ENCODE results near the gene PIAS1.

Gene PIAS1

GRCh38 chr15:68040144-68040543 lies 14.0 kb upstream of the PIAS1 start:
- no peak overlapping the region for H3K4me2 ChIP-seq (ENCODE audit: low read depth, low read length, poor library complexity, severe bottlenecking)
- TF ChIP-seq, protein P1, sequence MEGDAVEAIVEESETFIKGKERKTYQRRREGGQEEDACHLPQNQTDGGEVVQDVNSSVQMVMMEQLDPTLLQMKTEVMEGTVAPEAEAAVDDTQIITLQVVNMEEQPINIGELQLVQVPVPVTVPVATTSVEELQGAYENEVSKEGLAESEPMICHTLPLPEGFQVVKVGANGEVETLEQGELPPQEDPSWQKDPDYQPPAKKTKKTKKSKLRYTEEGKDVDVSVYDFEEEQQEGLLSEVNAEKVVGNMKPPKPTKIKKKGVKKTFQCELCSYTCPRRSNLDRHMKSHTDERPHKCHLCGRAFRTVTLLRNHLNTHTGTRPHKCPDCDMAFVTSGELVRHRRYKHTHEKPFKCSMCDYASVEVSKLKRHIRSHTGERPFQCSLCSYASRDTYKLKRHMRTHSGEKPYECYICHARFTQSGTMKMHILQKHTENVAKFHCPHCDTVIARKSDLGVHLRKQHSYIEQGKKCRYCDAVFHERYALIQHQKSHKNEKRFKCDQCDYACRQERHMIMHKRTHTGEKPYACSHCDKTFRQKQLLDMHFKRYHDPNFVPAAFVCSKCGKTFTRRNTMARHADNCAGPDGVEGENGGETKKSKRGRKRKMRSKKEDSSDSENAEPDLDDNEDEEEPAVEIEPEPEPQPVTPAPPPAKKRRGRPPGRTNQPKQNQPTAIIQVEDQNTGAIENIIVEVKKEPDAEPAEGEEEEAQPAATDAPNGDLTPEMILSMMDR (IDR thresholded peaks at IDR 0.05; ENCODE audit: insufficient read depth, low read length, poor library complexity, severe bottlenecking), result no peak
- H3K9me3 ChIP-seq (ENCODE audit: insufficient read depth, low read length), result peaks cover under 1% of the 10 kb centered on the region; the same call in 1 of the 2 replicates
- H3K27ac ChIP-seq (ENCODE audit: low read depth, low read length), result no peak overlapping the region
- H2AFZ ChIP-seq (ENCODE audit: low read depth, low read length, severe bottlenecking), result no peak overlapping the region
- H3F3A ChIP-seq (ENCODE audit: insufficient read depth), result no peaks in the 10 kb centered on the region
- H3K36me3 ChIP-seq (ENCODE audit: low read length), result no peaks in the 10 kb centered on the region
- no peaks in the 10 kb centered on the region for H3K27me3 ChIP-seq (ENCODE audit: low read length)
- no peaks in the 10 kb centered on the region for H3K9me2 ChIP-seq (replicated peaks; ENCODE audit: insufficient read depth, low read length)
- no peaks in the 10 kb centered on the region for H4K20me1 ChIP-seq (ENCODE audit: low read depth, low read length)
- no peak overlapping the region for H3K4me3 ChIP-seq (ENCODE audit: insufficient read depth, low read length, poor library complexity, severe bottlenecking)
- H3K79me2 ChIP-seq (ENCODE audit: insufficient read depth, low read length), result no peaks in the 10 kb centered on the region
- H3K9ac ChIP-seq (ENCODE audit: low read length), result no peak overlapping the region

- H3K36me3 ChIP-seq (ENCODE audit: low read length), result no peaks in the 10 kb centered on the region
- H3K9ac ChIP-seq (ENCODE audit: low read length), result no peak overlapping the region
- peaks cover 12% of the 10 kb centered on the region; the same call in 1 of the 2 replicates for H3K9me3 ChIP-seq (ENCODE audit: insufficient read depth, low read length)
- H3K9me2 ChIP-seq (replicated peaks; ENCODE audit: insufficient read depth, low read length), result no peaks in the 10 kb centered on the region
- H4K20me1 ChIP-seq (ENCODE audit: low read depth, low read length), result no peaks in the 10 kb centered on the region
- H2AFZ ChIP-seq (ENCODE audit: low read depth, low read length, severe bottlenecking), result no peak overlapping the region
- no peak for TF ChIP-seq EZH2phosphoT487 (conservative IDR thresholded peaks at IDR 0.05; ENCODE audit: low read length)
- TF ChIP-seq, protein P1 (IDR thresholded peaks at IDR 0.05; ENCODE audit: insufficient read depth, low read length, poor library complexity, severe bottlenecking), result no peak
- H3K79me2 ChIP-seq (ENCODE audit: insufficient read depth, low read length), result no peaks in the 10 kb centered on the region
- H3K4me2 ChIP-seq (ENCODE audit: low read depth, low read length, poor library complexity, severe bottlenecking), result no peak overlapping the region
- no peak overlapping the region for H3K4me3 ChIP-seq (ENCODE audit: insufficient read depth, low read length, poor library complexity, severe bottlenecking)
- H3K27ac ChIP-seq (ENCODE audit: low read depth, low read length), result no peak overlapping the region
- no peaks in the 10 kb centered on the region for H3F3A ChIP-seq (ENCODE audit: insufficient read depth)
- H3K27me3 ChIP-seq (ENCODE audit: low read length), result no peaks in the 10 kb centered on the region
These were observed 11.8 kb upstream of the PIAS1 start for GRCh38 chr15:68042156-68042854.

GRCh38 chr15:68042855-68043222 lies 11.3 kb upstream of the PIAS1 start:
- no peak overlapping the region for H3K27ac ChIP-seq (ENCODE audit: low read depth, low read length)
- H3K4me3 ChIP-seq (ENCODE audit: insufficient read depth, low read length, poor library complexity, severe bottlenecking), result no peak overlapping the region
- no peaks in the 10 kb centered on the region for H3K9me2 ChIP-seq (replicated peaks; ENCODE audit: insufficient read depth, low read length)
- H3F3A ChIP-seq (ENCODE audit: insufficient read depth), result no peaks in the 10 kb centered on the region
- H3K27me3 ChIP-seq (ENCODE audit: low read length), result no peaks in the 10 kb centered on the region
- peaks cover 12% of the 10 kb centered on the region; the same call in 1 of the 2 replicates for H3K9me3 ChIP-seq (ENCODE audit: insufficient read depth, low read length)
- H3K79me2 ChIP-seq (ENCODE audit: insufficient read depth, low read length), result no peaks in the 10 kb centered on the region
- H2AFZ ChIP-seq (ENCODE audit: low read depth, low read length, severe bottlenecking), result no peak overlapping the region
- H3K9ac ChIP-seq (ENCODE audit: low read length), result no peak overlapping the region
- no peak for TF ChIP-seq EZH2phosphoT487 (conservative IDR thresholded peaks at IDR 0.05; ENCODE audit: low read length)
- TF ChIP-seq, protein P1 (IDR thresholded peaks at IDR 0.05; ENCODE audit: insufficient read depth, low read length, poor library complexity, severe bottlenecking), result no peak
- H3K36me3 ChIP-seq (ENCODE audit: low read length), result no peaks in the 10 kb centered on the region
- no peak overlapping the region for H3K4me2 ChIP-seq (ENCODE audit: low read depth, low read length, poor library complexity, severe bottlenecking)
- no peaks in the 10 kb centered on the region for H4K20me1 ChIP-seq (ENCODE audit: low read depth, low read length)

Data from SU-DHL-6 (cell line).